Hippocampal formation (tissue), 2 donors: ENCODE measurements around the gene IMP3.
A peak's percentile ranks its signal among the peaks of the same experiment; 100 is the strongest.

Source experiments
- DNase-seq, 2 donors: peaks; one replicate each; lab custom pipeline; 2025; lab: John Stamatoyannopoulos, UW

The IMP3 gene

GRCh38 chr15:75620841-75621391, 19.1 kb downstream of the IMP3 start:
- no peak for DNase-seq

- DNase-seq = no peak
Measured at GRCh38 chr15:75620058-75620820, 19.8 kb downstream of the IMP3 start.

- no peak for DNase-seq
Measured at GRCh38 chr15:75616766-75617165, 23.3 kb downstream of the IMP3 start.

- no peak for DNase-seq
Measured at GRCh38 chr15:75606711-75607699, 33.0 kb downstream of the IMP3 start.

GRCh38 chr15:75606026-75606425, 34.0 kb downstream of the IMP3 start:
- no peak for DNase-seq

GRCh38 chr15:75599401-75599800, 40.6 kb downstream of the IMP3 start:
- peak in 1 of 2 donors; percentile 42 for DNase-seq

GRCh38 chr15:75598361-75598760, 41.7 kb downstream of the IMP3 start:
- no peak for DNase-seq

GRCh38 chr15:75597667-75598341, 42.2 kb downstream of the IMP3 start:
- peak in 1 of 2 donors; percentile 10 for DNase-seq

- DNase-seq = no peak
Measured at GRCh38 chr15:75596703-75597345, 43.2 kb downstream of the IMP3 start.

GRCh38 chr15:75594276-75594675, 45.7 kb downstream of the IMP3 start:
- no peak for DNase-seq

- no peak for DNase-seq
Measured at GRCh38 chr15:75591655-75592364, 48.2 kb downstream of the IMP3 start.

GRCh38 chr15:75590239-75590638, 49.8 kb downstream of the IMP3 start:
- DNase-seq = no peak
